ENCODE data around the gene JARID2. TPM values are rescaled to one million over a fixed set of nuclear protein-coding genes. Genes with fewer than 3 reads are reported as not detected.

The JARID2 gene
- polyA plus RNA-seq, 1 donor (not counting 4 experiments of a cell fraction or from before 2014, with no cell fraction given): 11.0 TPM

GRCh38 chr6:15408008-15408407 lies 162.1 kb downstream of the JARID2 start:
- H3K4me2 ChIP-seq (ENCODE audit: control insufficient read depth, extremely low read depth, insufficient read depth, low read depth, low read length): no peak overlapping the region
- H3K27me3 ChIP-seq (ENCODE audit: control insufficient read depth, extremely low read depth, insufficient read depth, low read length): no peaks in the 10 kb centered on the region
- dilution Hi-C loops (cut with MboI; ENCODE audit: extremely low pct_ligation_motif_present, low sequenced_read_pairs): no loop called here
- no peak for FAIRE-seq
- H3K4me1 ChIP-seq (ENCODE audit: control insufficient read depth, extremely low read depth, insufficient read depth, low read length): peaks cover 3% of the 10 kb centered on the region
- DNase-seq (ENCODE audit: low read depth, low spot score): no peak
- no peak overlapping the region for H3K9ac ChIP-seq (ENCODE audit: control insufficient read depth, extremely low read depth, insufficient read depth, low read length)
- TF ChIP-seq EZH2 (IDR thresholded peaks at IDR 0.05; ENCODE audit: low read length) (no peak), CTCF (optimal IDR thresholded peaks at IDR 0.05 in 1 of 3, IDR thresholded peaks at IDR 0.05 in 1 of 3, conservative IDR thresholded peaks at IDR 0.05 in 1 of 3; ENCODE audit: extremely low read depth in 1 of 3, insufficient read depth in 2 of 3, low read length in 3 of 3) (no peak)
- no peak overlapping the region for H3K4me3 ChIP-seq (ENCODE audit: control insufficient read depth in 2 of 3, extremely low read depth in 1 of 3, insufficient read depth in 2 of 3, low read depth in 1 of 3, low read length in 3 of 3)
- H3K9me3 ChIP-seq (ENCODE audit: control insufficient read depth, low read depth, low read length): no peaks in the 10 kb centered on the region
- H3K27ac ChIP-seq (ENCODE audit: control insufficient read depth, insufficient read depth, low read length): no peak overlapping the region
- H2AFZ ChIP-seq (ENCODE audit: control insufficient read depth, low read length): no peak overlapping the region
- H3K9me1 ChIP-seq (ENCODE audit: control insufficient read depth, extremely low read depth, insufficient read depth, low read length): no peaks in the 10 kb centered on the region
- no peaks in the 10 kb centered on the region for H4K20me1 ChIP-seq (ENCODE audit: control insufficient read depth, extremely low read depth, insufficient read depth, low read length)
- H3K36me3 ChIP-seq (ENCODE audit: control insufficient read depth in 2 of 2, extremely low read depth in 1 of 2, insufficient read depth in 2 of 2, low read length in 2 of 2): no peaks in the 10 kb centered on the region
- peaks cover 75% of the 10 kb centered on the region for H3K79me2 ChIP-seq (ENCODE audit: control insufficient read depth, insufficient read depth, low read length)

DNA sequence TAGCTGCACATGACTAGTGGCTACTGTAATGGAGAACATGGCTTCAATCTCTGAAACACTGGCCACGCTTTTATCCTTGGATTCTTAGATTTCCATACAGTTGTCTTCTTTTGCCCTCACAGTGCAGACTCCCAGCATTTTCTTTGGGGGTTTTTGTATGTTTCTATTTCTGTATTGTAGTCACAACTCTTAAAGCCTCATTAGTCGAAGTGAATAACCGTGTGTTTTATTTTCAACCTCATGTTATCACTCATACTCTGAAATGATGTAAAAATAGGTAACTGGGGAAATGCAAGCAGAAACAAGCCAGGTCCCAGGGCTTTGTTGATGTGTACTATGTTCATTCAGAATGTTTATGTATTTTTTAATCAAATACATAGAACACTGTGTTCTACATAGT lies 162.9 kb downstream of the JARID2 start:
- Histone ChIP-seq H3K9me1 (ENCODE audit: control insufficient read depth, extremely low read depth, insufficient read depth, low read length) (no peaks in the 10 kb centered on the region), H3K9me3 (ENCODE audit: control insufficient read depth, low read depth, low read length) (no peaks in the 10 kb centered on the region), H3K4me3 (ENCODE audit: control insufficient read depth in 2 of 3, extremely low read depth in 1 of 3, insufficient read depth in 2 of 3, low read depth in 1 of 3, low read length in 3 of 3) (no peak overlapping the region), H3K4me1 (ENCODE audit: control insufficient read depth, extremely low read depth, insufficient read depth, low read length) (peaks cover 7% of the 10 kb centered on the region), H3K9ac (ENCODE audit: control insufficient read depth, extremely low read depth, insufficient read depth, low read length) (no peak overlapping the region), H4K20me1 (ENCODE audit: control insufficient read depth, extremely low read depth, insufficient read depth, low read length) (no peaks in the 10 kb centered on the region), H3K27ac (ENCODE audit: control insufficient read depth, insufficient read depth, low read length) (no peak overlapping the region), H3K79me2 (ENCODE audit: control insufficient read depth, insufficient read depth, low read length) (peaks cover 70% of the 10 kb centered on the region), H2AFZ (ENCODE audit: control insufficient read depth, low read length) (no peak overlapping the region), H3K27me3 (ENCODE audit: control insufficient read depth, extremely low read depth, insufficient read depth, low read length) (no peaks in the 10 kb centered on the region), H3K36me3 (ENCODE audit: control insufficient read depth in 2 of 2, extremely low read depth in 1 of 2, insufficient read depth in 2 of 2, low read length in 2 of 2) (no peaks in the 10 kb centered on the region), H3K4me2 (ENCODE audit: control insufficient read depth, extremely low read depth, insufficient read depth, low read depth, low read length) (no peak overlapping the region)
- no peak for TF ChIP-seq CTCF (optimal IDR thresholded peaks at IDR 0.05 in 1 of 3, IDR thresholded peaks at IDR 0.05 in 1 of 3, conservative IDR thresholded peaks at IDR 0.05 in 1 of 3; ENCODE audit: extremely low read depth in 1 of 3, insufficient read depth in 2 of 3, low read length in 3 of 3)
- TF ChIP-seq EZH2 (IDR thresholded peaks at IDR 0.05; ENCODE audit: low read length): no peak
- dilution Hi-C loops (cut with MboI; ENCODE audit: extremely low pct_ligation_motif_present, low sequenced_read_pairs): no loop called here
- FAIRE-seq (no peak), DNase-seq (ENCODE audit: low read depth, low spot score) (no peak)

All from keratinocyte (primary cell).